HCT116 (cell line): Measurements from ENCODE around the gene DNASE1L1. TPM values are rescaled to one million over a fixed set of nuclear protein-coding genes. Genes with fewer than 3 reads are reported as not detected.

Source experiments
- ATAC-seq: fragments of 200-7000 bp; cut with Tn5 transposase; 2 replicates; pipeline ENCODE4 v1.9.1; 2020; ENCODE audit warnings: mild to moderate bottlenecking, moderate library complexity
- BruUV-seq: library from RNA; stranded (reverse); fragments of 400-500 nt; replicated peaks from 2 replicates; lab custom pipeline; 2021; lab: Mats Ljungman, UMichigan
- CTCF ChIA-PET: fragments of 300-600 bp; sonication (Branson Sonifier 250); formaldehyde crosslinking; loops from one replicate; lab custom pipeline; 2021; ENCODE audit warnings: antibody characterized with exemption; lab: Charles Lee
- POLR2A ChIA-PET: fragments of 300-600, 350-600 bp; sonication (Branson Sonifier 250); formaldehyde crosslinking; loops from one replicate; lab custom pipeline; 2021; ENCODE audit warnings: antibody characterized with exemption; lab: Charles Lee
- RAD21 ChIA-PET, 2 experiments: fragments of 300-600 bp; sonication (Branson Sonifier 250); formaldehyde crosslinking; loops; one replicate each; lab custom pipeline; 2023; ENCODE audit warnings: low total read pairs in 2 of 2; ENCODE audit not compliant: uncharacterized antibody in 2 of 2, unreplicated experiment in 2 of 2, low non-redundant PET in 1 of 2; lab: Charles Lee
- DNase-seq: peaks from one replicate; pipeline ENCODE4 v3.0.0-alpha.2; 2010; ENCODE audit warnings: low read depth, low spot score
- H2AFZ ChIP-seq: fragments of 200-600 bp; shearing (Covaris generic), sonication (generic); 2 replicates; pipeline ENCODE4 v1.6.1; 2017; ENCODE audit warnings: low read depth, mixed run types, mixed read lengths, antibody characterized with exemption, low read length; ENCODE audit not compliant: poor library complexity, severe bottlenecking
- H3K27ac ChIP-seq: 2 replicates; pipeline ENCODE4 v1.5.1; 2012; ENCODE audit warnings: low read depth, low read length
- H3K27me3 ChIP-seq: fragments of 200-600 bp; sonication (generic); 2 replicates; pipeline ENCODE4 v1.6.1; 2016; ENCODE audit warnings: mixed run types, low read length, mixed read lengths; ENCODE audit not compliant: insufficient read depth
- H3K36me3 ChIP-seq, 2 experiments: fragments of 200-500 bp in 1 of 2; fragments of 200-600 bp in 1 of 2; sonication (Bioruptor generic) in 1 of 2; sonication (generic) in 1 of 2; 2 replicates each; pipeline versions ENCODE4 v1.5.1 to v1.6.1; 2014 to 2016; ENCODE audit warnings: low read length in 2 of 2, inconsistent platforms in 1 of 2, mixed read lengths in 1 of 2, mixed run types in 1 of 2; ENCODE audit not compliant: insufficient read depth in 2 of 2, control insufficient read depth in 1 of 2
- H3K4me1 ChIP-seq, 2 experiments: fragments of 200-600 bp in 1 of 2; sonication (generic) in 1 of 2; 2 replicates each; pipeline versions ENCODE4 v1.5.1 to v1.6.1; 2012 to 2017; ENCODE audit warnings: low read length in 2 of 2, inconsistent platforms in 1 of 2, mild to moderate bottlenecking in 1 of 2, mixed read lengths in 1 of 2, mixed run types in 1 of 2, moderate library complexity in 1 of 2; ENCODE audit not compliant: insufficient read depth in 2 of 2, control insufficient read depth in 1 of 2
- H3K4me2 ChIP-seq: fragments of 200-600 bp; sonication (generic); 2 replicates; pipeline ENCODE4 v1.6.1; 2017; ENCODE audit warnings: mixed run types, low read length, mixed read lengths
- H3K4me3 ChIP-seq, 2 experiments: fragments of 200-600 bp in 1 of 2; sonication (generic) in 1 of 2; replicated peaks in 1 of 2; 2 replicates each; pipeline ENCODE4 v1.5.1; 2011 to 2016; ENCODE audit warnings: low read length in 2 of 2, control low read depth in 1 of 2, low read depth in 1 of 2, mild to moderate bottlenecking in 1 of 2, mixed read lengths in 1 of 2, mixed run types in 1 of 2
- H3K79me2 ChIP-seq: fragments of 200-600 bp; sonication (generic); 2 replicates; pipeline ENCODE4 v1.6.1; 2017; ENCODE audit warnings: mild to moderate bottlenecking, mixed run types, low read length, moderate library complexity, mixed read lengths; ENCODE audit not compliant: insufficient read depth
- H3K9ac ChIP-seq: fragments of 200-600 bp; sonication (generic); 2 replicates; pipeline ENCODE4 v1.6.1; 2016; ENCODE audit warnings: low read length, mixed read lengths
- H3K9me2 ChIP-seq: fragments of 200-600 bp; sonication (generic), shearing (Covaris generic); 2 replicates; pipeline ENCODE4 v1.6.1; 2017; ENCODE audit warnings: mixed run types, mild to moderate bottlenecking, moderate library complexity; ENCODE audit not compliant: insufficient read depth
- H3K9me3 ChIP-seq, 2 experiments: fragments of 200-500 bp in 1 of 2; fragments of 200-600 bp in 1 of 2; sonication (Bioruptor generic) in 1 of 2; sonication (generic) in 1 of 2; 2 replicates each; pipeline ENCODE4 v1.6.1; 2014 to 2017; ENCODE audit warnings: low read length in 2 of 2, mixed read lengths in 2 of 2, inconsistent platforms in 1 of 2, low read depth in 1 of 2, mild to moderate bottlenecking in 1 of 2, mixed run types in 1 of 2, moderate library complexity in 1 of 2; ENCODE audit not compliant: control insufficient read depth in 1 of 2, insufficient read depth in 1 of 2
- H4K20me1 ChIP-seq: fragments of 200-600 bp; sonication (generic), shearing (Covaris generic); 2 replicates; pipeline ENCODE4 v1.6.1; 2017; ENCODE audit warnings: mixed run types, mild to moderate bottlenecking, moderate library complexity; ENCODE audit not compliant: insufficient read depth
- CBX3 ChIP-seq: IDR thresholded peaks from 2 replicates; pipeline ENCODE4 v1.6.1; 2012; ENCODE audit warnings: low read depth
- EGR1 ChIP-seq: IDR thresholded peaks from 2 replicates; pipeline ENCODE4 v1.6.1; 2012; ENCODE audit warnings: low read depth
- EZH2phosphoT487 ChIP-seq: fragments of 200-600 bp; IDR thresholded peaks from 2 replicates; pipeline ENCODE4 v1.6.1; 2018; ENCODE audit warnings: antibody characterized with exemption, borderline replicate concordance
- FOSL1 ChIP-seq: IDR thresholded peaks from 2 replicates; pipeline ENCODE4 v1.6.1; 2012; ENCODE audit warnings: low read depth
- JUND ChIP-seq: IDR thresholded peaks from 2 replicates; pipeline ENCODE4 v1.6.1; 2012
- POLR2A ChIP-seq: IDR thresholded peaks from 2 replicates; pipeline ENCODE4 v1.7.0; 2011; ENCODE audit warnings: borderline replicate concordance; ENCODE audit not compliant: insufficient read depth, insufficient read length; ENCODE audit errors: extremely low read depth
- RAD21 ChIP-seq: IDR thresholded peaks from 2 replicates; pipeline ENCODE4 v1.6.1; 2012; ENCODE audit warnings: low read depth, mild to moderate bottlenecking
- SIN3A ChIP-seq: IDR thresholded peaks from 2 replicates; pipeline ENCODE4 v1.6.1; 2012; ENCODE audit warnings: low read depth
- YY1 ChIP-seq: IDR thresholded peaks from 2 replicates; pipeline ENCODE4 v1.6.1; 2011; ENCODE audit warnings: low read length, low read depth, moderate library complexity, mild to moderate bottlenecking; ENCODE audit not compliant: insufficient replicate concordance; ENCODE audit errors: extremely low read depth
- ZFX ChIP-seq: fragments of 450-650 bp; IDR thresholded peaks from 2 replicates; pipeline ENCODE4 v1.6.1; 2017
- intact Hi-C: fragments of 100-400 bp; cut with micrococcal nuclease; formaldehyde crosslinking; loops from 2 replicates; pipeline ENCODE4 v1.10.0; 2022
- total RNA-seq: library from RNA; stranded (reverse); gene quantifications from one replicate; pipeline ENCODE4 v1.2.1, GENCODE V29; 2021; ENCODE audit not compliant: unreplicated experiment
- TF ChIP-seq, protein P1 (sequence below), 3 experiments: fragments of 200-600 bp in 1 of 3; sonication (generic) in 1 of 3; IDR thresholded peaks in 2 of 3; conservative IDR thresholded peaks in 1 of 3; 2 replicates each; pipeline ENCODE4 v1.5.1; 2012 to 2017; ENCODE audit warnings: low read depth in 2 of 3, low read length in 2 of 3, antibody characterized with exemption in 1 of 3, borderline replicate concordance in 1 of 3, control low read depth in 1 of 3, mild to moderate bottlenecking in 1 of 3, mixed read lengths in 1 of 3, mixed run types in 1 of 3, moderate library complexity in 1 of 3; ENCODE audit not compliant: insufficient read depth in 1 of 3
- TF ChIP-seq, protein P2 (sequence below): IDR thresholded peaks from 2 replicates; pipeline ENCODE4 v1.6.1; 2011; ENCODE audit warnings: mild to moderate bottlenecking, low read length, moderate library complexity; ENCODE audit not compliant: insufficient replicate concordance; ENCODE audit errors: extremely low read depth
- TF ChIP-seq, protein P3 (sequence below): IDR thresholded peaks from 2 replicates; pipeline ENCODE4 v1.6.1; 2012

DNASE1L1 gene
- total RNA-seq, 1 experiment from 2014 or later: 16.5 TPM

DNA sequence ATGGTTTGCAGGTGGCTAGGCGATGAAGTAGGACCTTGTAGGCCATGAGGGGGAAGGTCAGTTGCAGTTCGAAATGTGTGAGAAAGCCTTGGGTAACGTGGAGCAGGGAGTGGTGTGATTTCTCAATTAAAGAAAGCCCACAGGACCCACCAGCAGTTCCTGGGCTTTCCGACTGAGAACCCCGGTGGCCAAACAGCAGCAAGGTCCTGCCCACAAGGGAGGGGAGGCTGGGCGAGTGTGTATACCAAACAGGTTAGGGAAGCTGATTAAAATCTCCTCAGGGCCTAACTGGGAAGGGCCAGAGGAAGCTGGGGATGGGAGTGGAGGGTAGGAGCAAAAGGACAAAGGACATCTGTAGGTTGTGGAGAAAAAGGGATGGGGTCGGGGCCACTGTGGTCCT is 21.9 kb upstream of the DNASE1L1 start:
- H2AFZ ChIP-seq: no peak overlapping the region
- intact Hi-C loops: no loop called here
- ChIA-PET CTCF (no interaction called here), RAD21 (no interaction called here)
- no peak overlapping the region for H3K4me3 ChIP-seq
- no TSS peak for BruUV-seq
- no peak overlapping the region for H3K27ac ChIP-seq
- H3K27me3 ChIP-seq: no peaks in the 10 kb centered on the region
- H3K9me3 ChIP-seq: no peaks in the 10 kb centered on the region
- peaks cover 0 to 15% of the 10 kb centered on the region in 2 experiments; a peak in 2 of 4 replicates for H3K4me1 ChIP-seq
- no peak for ATAC-seq
- no peaks in the 10 kb centered on the region for H4K20me1 ChIP-seq
- no peaks in the 10 kb centered on the region for H3K9me2 ChIP-seq
- no peaks in the 10 kb centered on the region for H3K36me3 ChIP-seq
- TF ChIP-seq, protein P1, sequence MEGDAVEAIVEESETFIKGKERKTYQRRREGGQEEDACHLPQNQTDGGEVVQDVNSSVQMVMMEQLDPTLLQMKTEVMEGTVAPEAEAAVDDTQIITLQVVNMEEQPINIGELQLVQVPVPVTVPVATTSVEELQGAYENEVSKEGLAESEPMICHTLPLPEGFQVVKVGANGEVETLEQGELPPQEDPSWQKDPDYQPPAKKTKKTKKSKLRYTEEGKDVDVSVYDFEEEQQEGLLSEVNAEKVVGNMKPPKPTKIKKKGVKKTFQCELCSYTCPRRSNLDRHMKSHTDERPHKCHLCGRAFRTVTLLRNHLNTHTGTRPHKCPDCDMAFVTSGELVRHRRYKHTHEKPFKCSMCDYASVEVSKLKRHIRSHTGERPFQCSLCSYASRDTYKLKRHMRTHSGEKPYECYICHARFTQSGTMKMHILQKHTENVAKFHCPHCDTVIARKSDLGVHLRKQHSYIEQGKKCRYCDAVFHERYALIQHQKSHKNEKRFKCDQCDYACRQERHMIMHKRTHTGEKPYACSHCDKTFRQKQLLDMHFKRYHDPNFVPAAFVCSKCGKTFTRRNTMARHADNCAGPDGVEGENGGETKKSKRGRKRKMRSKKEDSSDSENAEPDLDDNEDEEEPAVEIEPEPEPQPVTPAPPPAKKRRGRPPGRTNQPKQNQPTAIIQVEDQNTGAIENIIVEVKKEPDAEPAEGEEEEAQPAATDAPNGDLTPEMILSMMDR (IDR thresholded peaks at IDR 0.05 in 2 of 3, conservative IDR thresholded peaks at IDR 0.05 in 1 of 3; ENCODE audit: borderline replicate concordance in 1 of 3, insufficient read depth in 1 of 3, low read depth in 2 of 3, low read length in 2 of 3): no peak
- TF ChIP-seq RAD21 (no peak), EZH2phosphoT487 (no peak), YY1 (no peak), EGR1 (no peak), POLR2A (no peak), ZFX (no peak), FOSL1 (no peak), CBX3 (no peak), JUND (no peak), SIN3A (no peak)
- TF ChIP-seq, protein P2, sequence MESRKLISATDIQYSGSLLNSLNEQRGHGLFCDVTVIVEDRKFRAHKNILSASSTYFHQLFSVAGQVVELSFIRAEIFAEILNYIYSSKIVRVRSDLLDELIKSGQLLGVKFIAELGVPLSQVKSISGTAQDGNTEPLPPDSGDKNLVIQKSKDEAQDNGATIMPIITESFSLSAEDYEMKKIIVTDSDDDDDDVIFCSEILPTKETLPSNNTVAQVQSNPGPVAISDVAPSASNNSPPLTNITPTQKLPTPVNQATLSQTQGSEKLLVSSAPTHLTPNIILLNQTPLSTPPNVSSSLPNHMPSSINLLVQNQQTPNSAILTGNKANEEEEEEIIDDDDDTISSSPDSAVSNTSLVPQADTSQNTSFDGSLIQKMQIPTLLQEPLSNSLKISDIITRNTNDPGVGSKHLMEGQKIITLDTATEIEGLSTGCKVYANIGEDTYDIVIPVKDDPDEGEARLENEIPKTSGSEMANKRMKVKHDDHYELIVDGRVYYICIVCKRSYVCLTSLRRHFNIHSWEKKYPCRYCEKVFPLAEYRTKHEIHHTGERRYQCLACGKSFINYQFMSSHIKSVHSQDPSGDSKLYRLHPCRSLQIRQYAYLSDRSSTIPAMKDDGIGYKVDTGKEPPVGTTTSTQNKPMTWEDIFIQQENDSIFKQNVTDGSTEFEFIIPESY: no peak
- TF ChIP-seq, protein P3, sequence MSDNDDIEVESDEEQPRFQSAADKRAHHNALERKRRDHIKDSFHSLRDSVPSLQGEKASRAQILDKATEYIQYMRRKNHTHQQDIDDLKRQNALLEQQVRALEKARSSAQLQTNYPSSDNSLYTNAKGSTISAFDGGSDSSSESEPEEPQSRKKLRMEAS: no peak
- TF ChIP-seq, all 23 proteins: peak for 0
- POLR2A ChIA-PET: no interaction called here
- Histone ChIP-seq H3K79me2 (peaks cover 7% of the 10 kb centered on the region; the same call in 1 of the 2 replicates), H3K9ac (no peak overlapping the region), H3K4me2 (no peak overlapping the region)
- DNase-seq: no peak
